Liver (tissue), 9 donors: Measurements from ENCODE around the gene IL31RA. TPM values are rescaled to one million over a fixed set of nuclear protein-coding genes. Genes with fewer than 3 reads are reported as not detected.

Experiments
- DNase-seq: peaks from one replicate; pipeline ENCODE4 v3.0.0-alpha.2; 2017; ENCODE audit warnings: low spot score
- H3K27ac ChIP-seq, 2 donors: one replicate each; pipeline ENCODE4 v1.7.0; 2013; ENCODE audit warnings: inconsistent platforms in 2 of 2, low read length in 2 of 2, control low read depth in 1 of 2, low read depth in 1 of 2, mild to moderate bottlenecking in 1 of 2
- H3K27me3 ChIP-seq, 4 donors: one replicate each; pipeline versions ENCODE4 v1.6.1 to v1.7.0; 2013; ENCODE audit warnings: low read length in 3 of 4, inconsistent platforms in 1 of 4, mild to moderate bottlenecking in 1 of 4, moderate library complexity in 1 of 4; ENCODE audit not compliant: control insufficient read depth in 4 of 4, insufficient read depth in 4 of 4
- H3K36me3 ChIP-seq, 4 donors: one replicate each; pipeline versions ENCODE4 v1.6.1 to v1.7.0; 2013; ENCODE audit warnings: low read length in 3 of 4, mild to moderate bottlenecking in 3 of 4, low read depth in 1 of 4, moderate library complexity in 1 of 4; ENCODE audit not compliant: control insufficient read depth in 4 of 4, insufficient read depth in 3 of 4
- H3K4me1 ChIP-seq, 4 donors: one replicate each; pipeline versions ENCODE4 v1.6.1 to v1.7.0; 2013; ENCODE audit warnings: low read length in 3 of 4, mild to moderate bottlenecking in 3 of 4, moderate library complexity in 1 of 4; ENCODE audit not compliant: control insufficient read depth in 4 of 4, insufficient read depth in 4 of 4
- H3K4me3 ChIP-seq, 3 donors: one replicate each; pipeline versions ENCODE4 v1.6.1 to v1.7.0; 2013; ENCODE audit warnings: low read length in 3 of 3, control low read depth in 1 of 3, low read depth in 1 of 3, mild to moderate bottlenecking in 1 of 3
- H3K9ac ChIP-seq, 2 donors: one replicate each; pipeline ENCODE4 v1.7.0; 2013; ENCODE audit warnings: low read length in 2 of 2, mild to moderate bottlenecking in 2 of 2, moderate library complexity in 2 of 2, control low read depth in 1 of 2, low read depth in 1 of 2
- H3K9me3 ChIP-seq, 4 donors: one replicate each; pipeline versions ENCODE4 v1.6.1 to v1.7.0; 2013; ENCODE audit warnings: low read length in 3 of 4; ENCODE audit not compliant: control insufficient read depth in 4 of 4
- EGR1 ChIP-seq, 2 donors: IDR thresholded peaks; 2 replicates each; pipeline ENCODE4 v1.6.1; 2016 to 2018; ENCODE audit warnings: antibody characterized with exemption in 2 of 2, low read depth in 2 of 2
- FOXA1 ChIP-seq: IDR thresholded peaks from 2 replicates; pipeline ENCODE4 v1.6.1; 2016; ENCODE audit warnings: antibody characterized with exemption
- FOXA2 ChIP-seq: IDR thresholded peaks from 2 replicates; pipeline ENCODE4 v1.6.1; 2016; ENCODE audit warnings: antibody characterized with exemption
- GABPA ChIP-seq, 2 donors: IDR thresholded peaks in 1 of 2; conservative IDR thresholded peaks in 1 of 2; 2 replicates each; pipeline ENCODE4 v1.6.1; 2016; ENCODE audit warnings: antibody characterized with exemption in 2 of 2, mild to moderate bottlenecking in 1 of 2, moderate library complexity in 1 of 2
- HNF4A ChIP-seq, 2 donors: conservative IDR thresholded peaks; 2 replicates each; pipeline ENCODE4 v1.6.1; 2016; ENCODE audit warnings: antibody characterized with exemption in 2 of 2, mild to moderate bottlenecking in 2 of 2
- HNF4G ChIP-seq: IDR thresholded peaks from 2 replicates; pipeline ENCODE4 v1.6.1; 2016; ENCODE audit warnings: antibody characterized with exemption
- JUND ChIP-seq, 2 donors: IDR thresholded peaks; 2 replicates each; pipeline ENCODE4 v1.6.1; 2016; ENCODE audit warnings: antibody characterized with exemption in 2 of 2
- NR2F2 ChIP-seq: IDR thresholded peaks from 2 replicates; pipeline ENCODE4 v1.6.1; 2016; ENCODE audit warnings: antibody characterized with exemption
- RAD21 ChIP-seq, 2 donors: IDR thresholded peaks; 2 replicates each; pipeline ENCODE4 v1.6.1; 2016; ENCODE audit warnings: antibody characterized with exemption in 2 of 2, mild to moderate bottlenecking in 2 of 2
- SP1 ChIP-seq: IDR thresholded peaks from 2 replicates; pipeline ENCODE4 v1.6.1; 2018; ENCODE audit warnings: antibody characterized with exemption, mild to moderate bottlenecking
- TAF1 ChIP-seq: conservative IDR thresholded peaks from 2 replicates; pipeline ENCODE4 v1.6.1; 2016; ENCODE audit warnings: antibody characterized with exemption, mild to moderate bottlenecking
- WGBS: extraction: QIAGEN DNeasy Blood & Tissue Kit; methylation state at CpG from one replicate; pipeline ENCODE4 v1.1.7; 2013; 5-methylcytosine and 5-hydroxymethylcytosine counted together
- polyA plus RNA-seq, 2 donors: library from polyadenylated mRNA; stranded (reverse) in 1 of 2; unstranded in 1 of 2; fragments of 200-250 nt in 1 of 2; fragments of >200 nt in 1 of 2; fragmentation: Nextera tagmentation in 1 of 2; extraction: Ambion mirVana in 1 of 2; gene quantifications; one replicate each; pipeline versions ENCODE4 v1.2.1 to v1.2.3, GENCODE V29; 2013 to 2015
- total RNA-seq, 2 donors: library from RNA; depleted of rRNA; stranded (reverse); fragments of >200 nt; gene quantifications; one replicate each; pipeline ENCODE4 v1.2.3, GENCODE V29; 2014
- TF ChIP-seq, protein P1 (sequence below): IDR thresholded peaks from 2 replicates; pipeline ENCODE4 v1.6.1; 2016; ENCODE audit warnings: antibody characterized with exemption
- TF ChIP-seq, protein P2 (sequence below): IDR thresholded peaks from 2 replicates; pipeline ENCODE4 v1.6.1; 2016; ENCODE audit warnings: antibody characterized with exemption
- TF ChIP-seq, protein P3 (sequence below): fragments of 150-350 bp; IDR thresholded peaks from 2 replicates; pipeline ENCODE4 v1.5.1; 2017; ENCODE audit warnings: improper control_type of control experiment, low read depth, low read length; ENCODE audit not compliant: missing input control
- TF ChIP-seq, protein P4 (sequence below): IDR thresholded peaks from 2 replicates; pipeline ENCODE4 v1.6.1; 2016; ENCODE audit warnings: antibody characterized with exemption
- donor health status: healthy.
- donor health status: healthy.
- donor health status: healthy.
- donor health status: healthy.
- donor health status: healthy.

The IL31RA gene
- total and polyA plus RNA-seq, 4 donors: not detected

DNA sequence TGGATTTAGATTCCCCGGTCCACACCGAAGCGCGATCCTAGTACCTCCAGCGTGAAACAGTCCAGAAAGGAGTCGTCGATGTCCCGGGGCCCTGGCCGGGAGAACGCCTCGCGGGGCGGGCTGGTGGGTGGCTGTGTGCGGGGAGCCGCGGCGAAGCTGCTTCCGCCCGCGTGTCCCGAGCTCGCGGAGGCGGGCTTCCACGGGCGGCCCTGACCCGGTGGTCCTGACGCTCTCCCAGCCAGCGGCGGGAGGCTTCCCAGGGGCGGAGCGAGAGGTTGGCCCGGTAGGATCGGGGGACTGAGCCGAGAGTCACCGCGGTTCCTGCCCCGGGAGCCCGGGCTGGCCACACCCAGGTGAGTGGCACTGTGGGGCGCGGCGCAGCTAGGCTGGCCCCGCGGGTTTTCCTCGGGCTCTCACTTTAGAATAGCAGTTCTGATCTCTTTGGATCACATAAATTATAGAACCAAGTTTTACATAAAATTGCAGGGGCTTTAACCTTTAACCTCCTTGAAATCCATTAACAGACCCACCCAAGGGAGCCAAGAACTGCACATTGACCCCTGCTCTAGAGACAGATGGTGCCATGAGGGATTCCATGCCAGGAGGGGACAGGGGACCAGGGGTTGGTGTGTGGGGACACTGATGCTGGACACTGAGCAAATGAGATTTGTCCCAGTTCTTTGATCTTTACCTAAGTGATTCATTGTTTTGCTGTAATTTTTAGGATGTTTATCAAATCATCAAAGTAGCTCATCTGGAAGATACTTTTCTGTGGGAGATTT is 29.2 kb upstream of the IL31RA start:
- Histone ChIP-seq H3K9me3 (no peaks in the 10 kb centered on the region), H3K36me3 (no peaks in the 10 kb centered on the region), H3K9ac (no peak overlapping the region), H3K4me3 (peak overlapping the region in 1 of 3 donors; percentile 49), H3K27ac (no peak overlapping the region), H3K4me1 (peaks cover 0 to 6% (median 1%) of the 10 kb centered on the region in 4 donors), H3K27me3 (peaks cover 0 to 8% (median 0%) of the 10 kb centered on the region in 4 donors)
- TF ChIP-seq NR2F2: no peak
- no peak for TF ChIP-seq HNF4A (conservative IDR thresholded peaks at IDR 0.05)
- TF ChIP-seq, protein P1, sequence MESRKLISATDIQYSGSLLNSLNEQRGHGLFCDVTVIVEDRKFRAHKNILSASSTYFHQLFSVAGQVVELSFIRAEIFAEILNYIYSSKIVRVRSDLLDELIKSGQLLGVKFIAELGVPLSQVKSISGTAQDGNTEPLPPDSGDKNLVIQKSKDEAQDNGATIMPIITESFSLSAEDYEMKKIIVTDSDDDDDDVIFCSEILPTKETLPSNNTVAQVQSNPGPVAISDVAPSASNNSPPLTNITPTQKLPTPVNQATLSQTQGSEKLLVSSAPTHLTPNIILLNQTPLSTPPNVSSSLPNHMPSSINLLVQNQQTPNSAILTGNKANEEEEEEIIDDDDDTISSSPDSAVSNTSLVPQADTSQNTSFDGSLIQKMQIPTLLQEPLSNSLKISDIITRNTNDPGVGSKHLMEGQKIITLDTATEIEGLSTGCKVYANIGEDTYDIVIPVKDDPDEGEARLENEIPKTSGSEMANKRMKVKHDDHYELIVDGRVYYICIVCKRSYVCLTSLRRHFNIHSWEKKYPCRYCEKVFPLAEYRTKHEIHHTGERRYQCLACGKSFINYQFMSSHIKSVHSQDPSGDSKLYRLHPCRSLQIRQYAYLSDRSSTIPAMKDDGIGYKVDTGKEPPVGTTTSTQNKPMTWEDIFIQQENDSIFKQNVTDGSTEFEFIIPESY: no peak
- TF ChIP-seq, protein P2, sequence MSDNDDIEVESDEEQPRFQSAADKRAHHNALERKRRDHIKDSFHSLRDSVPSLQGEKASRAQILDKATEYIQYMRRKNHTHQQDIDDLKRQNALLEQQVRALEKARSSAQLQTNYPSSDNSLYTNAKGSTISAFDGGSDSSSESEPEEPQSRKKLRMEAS: no peak
- no peak for TF ChIP-seq TAF1
- TF ChIP-seq SP1: no peak
- TF ChIP-seq JUND (IDR thresholded peaks at IDR 0.05): no peak
- TF ChIP-seq, protein P3, sequence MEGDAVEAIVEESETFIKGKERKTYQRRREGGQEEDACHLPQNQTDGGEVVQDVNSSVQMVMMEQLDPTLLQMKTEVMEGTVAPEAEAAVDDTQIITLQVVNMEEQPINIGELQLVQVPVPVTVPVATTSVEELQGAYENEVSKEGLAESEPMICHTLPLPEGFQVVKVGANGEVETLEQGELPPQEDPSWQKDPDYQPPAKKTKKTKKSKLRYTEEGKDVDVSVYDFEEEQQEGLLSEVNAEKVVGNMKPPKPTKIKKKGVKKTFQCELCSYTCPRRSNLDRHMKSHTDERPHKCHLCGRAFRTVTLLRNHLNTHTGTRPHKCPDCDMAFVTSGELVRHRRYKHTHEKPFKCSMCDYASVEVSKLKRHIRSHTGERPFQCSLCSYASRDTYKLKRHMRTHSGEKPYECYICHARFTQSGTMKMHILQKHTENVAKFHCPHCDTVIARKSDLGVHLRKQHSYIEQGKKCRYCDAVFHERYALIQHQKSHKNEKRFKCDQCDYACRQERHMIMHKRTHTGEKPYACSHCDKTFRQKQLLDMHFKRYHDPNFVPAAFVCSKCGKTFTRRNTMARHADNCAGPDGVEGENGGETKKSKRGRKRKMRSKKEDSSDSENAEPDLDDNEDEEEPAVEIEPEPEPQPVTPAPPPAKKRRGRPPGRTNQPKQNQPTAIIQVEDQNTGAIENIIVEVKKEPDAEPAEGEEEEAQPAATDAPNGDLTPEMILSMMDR: no peak
- no peak for TF ChIP-seq FOXA1
- TF ChIP-seq, protein P4, sequence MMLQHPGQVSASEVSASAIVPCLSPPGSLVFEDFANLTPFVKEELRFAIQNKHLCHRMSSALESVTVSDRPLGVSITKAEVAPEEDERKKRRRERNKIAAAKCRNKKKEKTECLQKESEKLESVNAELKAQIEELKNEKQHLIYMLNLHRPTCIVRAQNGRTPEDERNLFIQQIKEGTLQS: no peak
- TF ChIP-seq RAD21 (IDR thresholded peaks at IDR 0.05): no peak
- TF ChIP-seq HNF4G: no peak
- TF ChIP-seq FOXA2: no peak
- no peak for TF ChIP-seq EGR1 (IDR thresholded peaks at IDR 0.05; ENCODE audit: low read depth in 2 of 2)
- no peak for TF ChIP-seq GABPA (IDR thresholded peaks at IDR 0.05 in 1 of 2, conservative IDR thresholded peaks at IDR 0.05 in 1 of 2)
- 13% methylated on average over 45 of the region's 45 CpGs for WGBS
- DNase-seq: no peak

DNA sequence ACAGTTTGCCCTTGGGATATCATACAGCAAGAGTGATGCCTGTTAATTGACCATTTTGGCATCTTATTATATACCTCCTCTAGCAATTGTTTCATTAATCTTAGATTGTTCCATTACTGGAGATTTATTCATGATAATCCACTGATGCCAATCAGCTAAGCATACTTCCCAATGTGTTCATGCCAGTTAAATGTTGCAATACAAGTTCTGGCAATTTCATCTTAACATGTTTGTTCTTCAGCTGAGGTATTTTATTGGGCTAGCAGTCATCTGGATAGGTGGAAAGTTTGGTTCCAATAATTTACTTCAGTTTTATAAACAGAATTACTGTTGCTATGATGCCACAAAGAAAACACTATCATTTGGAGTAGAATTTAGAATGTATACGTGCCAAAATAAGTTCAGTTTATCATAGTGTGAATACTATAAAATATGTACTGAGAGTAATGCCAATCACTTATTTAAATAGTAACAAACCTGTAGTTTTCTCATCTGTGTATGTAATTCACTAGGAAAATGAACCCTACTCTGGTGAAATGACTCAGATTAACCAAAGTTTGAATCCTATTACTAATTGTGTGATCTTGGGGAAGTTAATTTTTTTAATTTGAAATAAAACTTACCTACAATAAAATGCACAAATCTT is 27.9 kb upstream of the IL31RA start:
- peaks cover 0 to 8% (median 0%) of the 10 kb centered on the region in 4 donors for H3K27me3 ChIP-seq
- H3K27ac ChIP-seq: no peak overlapping the region
- H3K36me3 ChIP-seq: no peaks in the 10 kb centered on the region
- no peak for TF ChIP-seq FOXA2
- H3K9ac ChIP-seq: no peak overlapping the region
- DNase-seq: no peak
- H3K4me1 ChIP-seq: peaks cover 0 to 6% (median 1%) of the 10 kb centered on the region in 4 donors
- 51% methylated on average over 1 of the region's 1 CpG for WGBS
- H3K4me3 ChIP-seq: no peak overlapping the region
- no peaks in the 10 kb centered on the region for H3K9me3 ChIP-seq
